Activated CD4-positive, alpha-beta T cell treated with anti-CD3 and anti-CD28 coated beads for 36 hours (primary cell): ENCODE data around the gene POLD2. TPM values are rescaled to one million over a fixed set of nuclear protein-coding genes. Genes with fewer than 3 reads are reported as not detected.
A peak's percentile ranks its signal among the peaks of the same experiment; 100 is the strongest.

ENCODE experiments used
- ATAC-seq: fragments of 200-7000 bp; cut with Tn5 transposase; one replicate; pipeline ENCODE4 v1.10.0; 2021; ENCODE audit warnings: mild to moderate bottlenecking, moderate library complexity
- CTCF ChIA-PET: fragments of 350-600 bp; sonication (Branson Sonifier 250); formaldehyde crosslinking; loops from one replicate; lab custom pipeline; 2021; ENCODE audit warnings: antibody characterized with exemption; lab: Charles Lee
- POLR2A ChIA-PET: fragments of 350-600 bp; sonication (Branson Sonifier 250); formaldehyde crosslinking; loops from one replicate; lab custom pipeline; 2021; ENCODE audit warnings: antibody characterized with exemption, inconsistent platforms; lab: Charles Lee
- DNase-seq: peaks from one replicate; pipeline ENCODE4 v3.0.0-alpha.2; 2020
- H3K27ac Mint-ChIP-seq: one replicate; pipeline ENCODE4 v1.8.0; 2021; ENCODE audit warnings: mixed read lengths
- H3K27me3 Mint-ChIP-seq: one replicate; pipeline ENCODE4 v1.8.0; 2021; ENCODE audit warnings: mixed read lengths
- H3K36me3 Mint-ChIP-seq: one replicate; pipeline ENCODE4 v1.8.0; 2021; ENCODE audit warnings: low read depth, mixed read lengths
- H3K4me1 Mint-ChIP-seq: one replicate; pipeline ENCODE4 v1.8.0; 2021; ENCODE audit warnings: mixed read lengths
- H3K4me3 Mint-ChIP-seq: one replicate; pipeline ENCODE4 v1.8.0; 2021; ENCODE audit warnings: mild to moderate bottlenecking, moderate library complexity, mixed read lengths
- H3K9me3 Mint-ChIP-seq: one replicate; pipeline ENCODE4 v1.8.0; 2021; ENCODE audit warnings: low read depth, mixed read lengths
- intact Hi-C, 2 experiments: fragments of 100-400 bp; cut with DNase I in 1 of 2; cut with micrococcal nuclease in 1 of 2; formaldehyde crosslinking; loops; one replicate each; pipeline versions ENCODE4 v1.14.2 to v1.15.1; 2022 to 2024; cut with DNase I, micrococcal nuclease
- total RNA-seq, 2 experiments: library from RNA; stranded (reverse); gene quantifications; one replicate each; pipeline ENCODE4 v1.2.3, GENCODE V29; 2021

The POLD2 gene
- total RNA-seq, 2 experiments from 2014 or later = 250 to 347 TPM

GRCh38 chr7:44080686-44081265 lies 42.6 kb downstream of the POLD2 start:
- ChIA-PET CTCF (interaction anchor here (0.6 to 1.8 kb wide), 12 partner anchors 8 to 121 kb away, joined by 3 to 9 read pairs (median 4); partner anchors contain the start of gene YKT6), POLR2A (interaction anchor here (0.7 to 0.9 kb wide), 2 partner anchors 42 to 156 kb away, joined by 3 read pairs; no protein-coding TSS in a partner anchor)
- no peaks in the 10 kb centered on the region for H3K9me3 Mint-ChIP-seq
- H3K27ac Mint-ChIP-seq = peak overlapping the region; percentile 93
- ATAC-seq (no peak), DNase-seq (no peak)
- H3K4me1 Mint-ChIP-seq = peaks cover 38% of the 10 kb centered on the region
- peaks cover 40% of the 10 kb centered on the region for H3K36me3 Mint-ChIP-seq
- peak overlapping the region; percentile 70 for H3K4me3 Mint-ChIP-seq
- H3K27me3 Mint-ChIP-seq = no peaks in the 10 kb centered on the region
- intact Hi-C loops = loop anchor here (1.0 to 5.0 kb wide), 5 partner anchors 58 to 492 kb away; partner anchors contain the start of genes DDX56 (in 1 of the 2) and URGCP (in 1 of the 2)

GRCh38 chr7:44080118-44080517 lies 43.2 kb downstream of the POLD2 start:
- intact Hi-C loops = loop anchor here (5.0 kb wide), 4 partner anchors 58 to 492 kb away; partner anchors contain the start of genes DDX56 (in 1 of the 2) and URGCP (in 1 of the 2)
- peaks cover 43% of the 10 kb centered on the region for H3K36me3 Mint-ChIP-seq
- no peaks in the 10 kb centered on the region for H3K27me3 Mint-ChIP-seq
- CTCF ChIA-PET = interaction anchor here (0.8 to 1.8 kb wide), 3 partner anchors 8 to 121 kb away, joined by 4 to 8 read pairs (median 5); partner anchors contain the start of gene YKT6
- ATAC-seq = no peak
- H3K4me1 Mint-ChIP-seq = peaks cover 38% of the 10 kb centered on the region
- no peak for DNase-seq
- H3K9me3 Mint-ChIP-seq = no peaks in the 10 kb centered on the region
- H3K4me3 Mint-ChIP-seq = no peak overlapping the region
- H3K27ac Mint-ChIP-seq = no peak overlapping the region
- POLR2A ChIA-PET = no interaction called here

GRCh38 chr7:44079331-44080021 lies 43.9 kb downstream of the POLD2 start:
- Mint-ChIP-seq H3K4me1 (peaks cover 38% of the 10 kb centered on the region), H3K27me3 (no peaks in the 10 kb centered on the region), H3K9me3 (no peaks in the 10 kb centered on the region), H3K4me3 (no peak overlapping the region), H3K27ac (peak overlapping the region; percentile 13), H3K36me3 (peaks cover 47% of the 10 kb centered on the region)
- ATAC-seq (no peak), DNase-seq (no peak)
- intact Hi-C loops = loop anchor here (5.0 kb wide), 4 partner anchors 57 to 493 kb away; partner anchors contain the start of genes DDX56 (in 1 of the 2) and URGCP (in 1 of the 2)
- CTCF ChIA-PET = no interaction called here
- POLR2A ChIA-PET = no interaction called here

- CTCF ChIA-PET = no interaction called here
- peak overlapping the region; percentile 26 for H3K27ac Mint-ChIP-seq
- no peak overlapping the region for H3K4me3 Mint-ChIP-seq
- H3K36me3 Mint-ChIP-seq = peaks cover 49% of the 10 kb centered on the region
- ATAC-seq (no peak), DNase-seq (no peak)
- H3K27me3 Mint-ChIP-seq = no peaks in the 10 kb centered on the region
- intact Hi-C loops = no loop called here
- peaks cover 34% of the 10 kb centered on the region for H3K4me1 Mint-ChIP-seq
- POLR2A ChIA-PET = no interaction called here
- no peaks in the 10 kb centered on the region for H3K9me3 Mint-ChIP-seq
Observed at GRCh38 chr7:44078521-44078920, 44.8 kb downstream of the POLD2 start.

- H3K9me3 Mint-ChIP-seq = no peaks in the 10 kb centered on the region
- peaks cover 53% of the 10 kb centered on the region for H3K36me3 Mint-ChIP-seq
- DNase-seq (no peak), ATAC-seq (no peak)
- peak overlapping the region; percentile 7 for H3K27ac Mint-ChIP-seq
- peaks cover 28% of the 10 kb centered on the region for H3K4me1 Mint-ChIP-seq
- no peak overlapping the region for H3K4me3 Mint-ChIP-seq
- intact Hi-C loops = no loop called here
- CTCF ChIA-PET = no interaction called here
- POLR2A ChIA-PET = no interaction called here
- no peaks in the 10 kb centered on the region for H3K27me3 Mint-ChIP-seq
Observed at GRCh38 chr7:44077681-44078091, 45.7 kb downstream of the POLD2 start.

- no peak overlapping the region for H3K27ac Mint-ChIP-seq
- H3K36me3 Mint-ChIP-seq = peaks cover 57% of the 10 kb centered on the region
- DNase-seq = no peak
- H3K9me3 Mint-ChIP-seq = no peaks in the 10 kb centered on the region
- POLR2A ChIA-PET = no interaction called here
- peaks cover 28% of the 10 kb centered on the region for H3K4me1 Mint-ChIP-seq
- CTCF ChIA-PET = interaction anchor here (0.6 to 0.8 kb wide), 2 partner anchors 10 to 119 kb away, joined by 3 to 4 read pairs; no protein-coding TSS in a partner anchor
- ATAC-seq = no peak
- intact Hi-C loops = no loop called here
- no peak overlapping the region for H3K4me3 Mint-ChIP-seq
- H3K27me3 Mint-ChIP-seq = no peaks in the 10 kb centered on the region
Observed at GRCh38 chr7:44077061-44077460, 46.3 kb downstream of the POLD2 start.

GRCh38 chr7:44076101-44076895 lies 47.0 kb downstream of the POLD2 start:
- Mint-ChIP-seq H3K4me1 (peaks cover 26% of the 10 kb centered on the region), H3K4me3 (no peak overlapping the region), H3K36me3 (peaks cover 55% of the 10 kb centered on the region), H3K27ac (no peak overlapping the region), H3K27me3 (no peaks in the 10 kb centered on the region), H3K9me3 (no peaks in the 10 kb centered on the region)
- POLR2A ChIA-PET = no interaction called here
- no peak for ATAC-seq
- CTCF ChIA-PET = interaction anchor here (0.6 to 0.8 kb wide), 2 partner anchors 9 to 119 kb away, joined by 3 to 4 read pairs; no protein-coding TSS in a partner anchor
- intact Hi-C loops = no loop called here
- no peak for DNase-seq

- ATAC-seq = no peak
- intact Hi-C loops = no loop called here
- Mint-ChIP-seq H3K27me3 (no peaks in the 10 kb centered on the region), H3K4me1 (peaks cover 17% of the 10 kb centered on the region), H3K9me3 (no peaks in the 10 kb centered on the region), H3K27ac (no peak overlapping the region), H3K36me3 (peaks cover 47% of the 10 kb centered on the region), H3K4me3 (no peak overlapping the region)
- ChIA-PET POLR2A (interaction anchor here (0.6 kb wide), 1 partner anchor 385 kb away, joined by 4 read pairs; no protein-coding TSS in a partner anchor), CTCF (no interaction called here)
- no peak for DNase-seq
Observed at GRCh38 chr7:44075296-44076075, 47.9 kb downstream of the POLD2 start.

- ChIA-PET POLR2A (no interaction called here), CTCF (no interaction called here)
- Mint-ChIP-seq H3K27me3 (no peaks in the 10 kb centered on the region), H3K4me1 (peaks cover 12% of the 10 kb centered on the region), H3K27ac (no peak overlapping the region), H3K9me3 (no peaks in the 10 kb centered on the region), H3K36me3 (peaks cover 42% of the 10 kb centered on the region), H3K4me3 (no peak overlapping the region)
- DNase-seq (no peak), ATAC-seq (no peak)
- intact Hi-C loops = no loop called here
Observed at GRCh38 chr7:44074349-44074695, 49.0 kb downstream of the POLD2 start.

- Mint-ChIP-seq H3K27me3 (no peaks in the 10 kb centered on the region), H3K36me3 (peaks cover 42% of the 10 kb centered on the region), H3K27ac (peak overlapping the region; percentile 31), H3K9me3 (no peaks in the 10 kb centered on the region), H3K4me3 (no peak overlapping the region), H3K4me1 (peaks cover 12% of the 10 kb centered on the region)
- CTCF ChIA-PET = no interaction called here
- peak; percentile 81 for ATAC-seq
- POLR2A ChIA-PET = interaction anchor here (0.5 kb wide), 1 partner anchor 11 kb away, joined by 6 read pairs; no protein-coding TSS in a partner anchor
- peak; percentile 69 for DNase-seq
- intact Hi-C loops = no loop called here
Observed at GRCh38 chr7:44073664-44074348, 49.5 kb downstream of the POLD2 start.
